GM23338 (cell line): ENCODE results near the gene ZNF891.

Experiments used
- CREB1 ChIP-seq: fragments of 250-450 bp; sonication (Bioruptor Pico); IDR thresholded peaks from 2 replicates; pipeline ENCODE4 v1.5.0; 2020; ENCODE audit warnings: low read depth, mild to moderate bottlenecking, moderate library complexity
- EZH2 ChIP-seq: fragments of 200-600 bp; sonication (generic); IDR thresholded peaks from one replicate; pipeline ENCODE4 v1.8.0; 2017; ENCODE audit warnings: antibody characterized with exemption, mild to moderate bottlenecking, low read depth; ENCODE audit not compliant: unreplicated experiment
- TF ChIP-seq, protein P1 (sequence below), 2 experiments: fragments of 200-600 bp in 1 of 2; sonication (generic) in 1 of 2; conservative IDR thresholded peaks; 2 replicates each; pipeline versions ENCODE4 v1.5.1 to v1.6.1; 2016 to 2017; ENCODE audit warnings: antibody characterized with exemption in 2 of 2, low read depth in 2 of 2, mild to moderate bottlenecking in 2 of 2, moderate library complexity in 1 of 2

DNA sequence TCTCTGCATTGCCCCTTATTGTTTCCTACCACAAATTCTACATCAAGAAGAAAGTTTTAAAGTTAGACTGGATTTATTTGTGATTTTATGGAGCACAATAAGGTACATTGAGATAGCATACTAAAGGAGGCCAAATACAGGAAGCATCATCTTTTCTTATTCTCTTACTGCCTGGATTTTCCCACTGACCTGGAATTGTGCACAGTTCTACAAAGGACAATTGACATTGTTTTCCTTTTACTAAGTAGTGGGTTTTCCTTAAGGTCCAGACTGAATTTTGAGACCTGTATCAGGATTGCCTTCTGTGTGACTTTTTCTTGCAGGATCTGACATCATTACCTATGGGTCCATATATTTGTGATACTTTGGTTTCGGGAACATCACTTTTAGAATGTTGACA is 68.1 kb downstream of the ZNF891 start:
- TF ChIP-seq CREB1 (CRISPR knock-in tag) (no peak), EZH2 (no peak)
- TF ChIP-seq, protein P1, sequence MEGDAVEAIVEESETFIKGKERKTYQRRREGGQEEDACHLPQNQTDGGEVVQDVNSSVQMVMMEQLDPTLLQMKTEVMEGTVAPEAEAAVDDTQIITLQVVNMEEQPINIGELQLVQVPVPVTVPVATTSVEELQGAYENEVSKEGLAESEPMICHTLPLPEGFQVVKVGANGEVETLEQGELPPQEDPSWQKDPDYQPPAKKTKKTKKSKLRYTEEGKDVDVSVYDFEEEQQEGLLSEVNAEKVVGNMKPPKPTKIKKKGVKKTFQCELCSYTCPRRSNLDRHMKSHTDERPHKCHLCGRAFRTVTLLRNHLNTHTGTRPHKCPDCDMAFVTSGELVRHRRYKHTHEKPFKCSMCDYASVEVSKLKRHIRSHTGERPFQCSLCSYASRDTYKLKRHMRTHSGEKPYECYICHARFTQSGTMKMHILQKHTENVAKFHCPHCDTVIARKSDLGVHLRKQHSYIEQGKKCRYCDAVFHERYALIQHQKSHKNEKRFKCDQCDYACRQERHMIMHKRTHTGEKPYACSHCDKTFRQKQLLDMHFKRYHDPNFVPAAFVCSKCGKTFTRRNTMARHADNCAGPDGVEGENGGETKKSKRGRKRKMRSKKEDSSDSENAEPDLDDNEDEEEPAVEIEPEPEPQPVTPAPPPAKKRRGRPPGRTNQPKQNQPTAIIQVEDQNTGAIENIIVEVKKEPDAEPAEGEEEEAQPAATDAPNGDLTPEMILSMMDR (conservative IDR thresholded peaks at IDR 0.05; ENCODE audit: low read depth in 2 of 2), result no peak
